ENCODE data around the gene C20orf202.
A peak's percentile ranks its signal among the peaks of the same experiment; 100 is the strongest.

GRCh38 chr20:1225783-1226654 lies 22.8 kb downstream of the C20orf202 start, which contains the start of gene RAD21L1:
- TF ChIP-seq POLR2AphosphoS5 (IDR thresholded peaks at IDR 0.05; ENCODE audit: low read depth, low read length) (peak; percentile 59; the same call in 1 of the 2 replicates), REST (IDR thresholded peaks at IDR 0.05; ENCODE audit: insufficient read depth in 1 of 2, low read depth in 2 of 2, low read length in 2 of 2) (no peak)

Data from PFSK-1 (cell line).